Measurements from ENCODE around the gene ATN1. TPM values are rescaled to one million over a fixed set of nuclear protein-coding genes. Genes with fewer than 3 reads are reported as not detected.
A peak's percentile ranks its signal among the peaks of the same experiment; 100 is the strongest.

The ATN1 gene
- polyA plus RNA-seq, 3 donors, result 0.40 to 10.6 TPM; not detected in 1

- peak overlapping the region; percentile 27 to 80 (median 50) for H3K4me3 ChIP-seq (replicated peaks in 1 of 3; ENCODE audit: low read depth in 2 of 3, low read length in 3 of 3)
- DNase-seq, result no peak
- TF ChIP-seq, protein P1, sequence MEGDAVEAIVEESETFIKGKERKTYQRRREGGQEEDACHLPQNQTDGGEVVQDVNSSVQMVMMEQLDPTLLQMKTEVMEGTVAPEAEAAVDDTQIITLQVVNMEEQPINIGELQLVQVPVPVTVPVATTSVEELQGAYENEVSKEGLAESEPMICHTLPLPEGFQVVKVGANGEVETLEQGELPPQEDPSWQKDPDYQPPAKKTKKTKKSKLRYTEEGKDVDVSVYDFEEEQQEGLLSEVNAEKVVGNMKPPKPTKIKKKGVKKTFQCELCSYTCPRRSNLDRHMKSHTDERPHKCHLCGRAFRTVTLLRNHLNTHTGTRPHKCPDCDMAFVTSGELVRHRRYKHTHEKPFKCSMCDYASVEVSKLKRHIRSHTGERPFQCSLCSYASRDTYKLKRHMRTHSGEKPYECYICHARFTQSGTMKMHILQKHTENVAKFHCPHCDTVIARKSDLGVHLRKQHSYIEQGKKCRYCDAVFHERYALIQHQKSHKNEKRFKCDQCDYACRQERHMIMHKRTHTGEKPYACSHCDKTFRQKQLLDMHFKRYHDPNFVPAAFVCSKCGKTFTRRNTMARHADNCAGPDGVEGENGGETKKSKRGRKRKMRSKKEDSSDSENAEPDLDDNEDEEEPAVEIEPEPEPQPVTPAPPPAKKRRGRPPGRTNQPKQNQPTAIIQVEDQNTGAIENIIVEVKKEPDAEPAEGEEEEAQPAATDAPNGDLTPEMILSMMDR (IDR thresholded peaks at IDR 0.05), result no peak
- Mint-ChIP-seq H3K27me3 (ENCODE audit: low read depth in 3 of 3) (peaks cover 34 to 57% (median 48%) of the 10 kb centered on the region in 3 donors), H3K27ac (peak overlapping the region in 5 of 7 donors; percentile 59 to 80 (median 68)), H3K36me3 (peaks cover 5 to 13% of the 10 kb centered on the region in 2 donors), H3K9me3 (peaks cover 0 to 5% (median 2%) of the 10 kb centered on the region in 7 donors), H3K4me1 (peaks cover 40% of the 10 kb centered on the region), H3K4me3 (peak overlapping the region; percentile 89 to 93)
- H2AFZ ChIP-seq (ENCODE audit: insufficient read depth, low read depth, low read length, poor library complexity, severe bottlenecking), result peak overlapping the region; percentile 87
- H3K36me3 ChIP-seq (replicated peaks in 1 of 2; ENCODE audit: control insufficient read depth in 1 of 2, insufficient read depth in 2 of 2, low read length in 2 of 2), result no peaks in the 10 kb centered on the region
- H3K27ac ChIP-seq (ENCODE audit: low read depth in 1 of 2, low read length in 2 of 2), result no peak overlapping the region
- H3K9me3 ChIP-seq (replicated peaks in 1 of 2; ENCODE audit: control insufficient read depth in 1 of 2, insufficient read depth in 1 of 2, low read length in 2 of 2), result no peaks in the 10 kb centered on the region
- peak overlapping the region; percentile 65 for H3K9ac ChIP-seq (ENCODE audit: insufficient read depth, low read length, poor library complexity, severe bottlenecking)
- peaks cover 3 to 37% of the 10 kb centered on the region in 2 donors for H3K27me3 ChIP-seq (ENCODE audit: control insufficient read depth in 2 of 2, insufficient read depth in 2 of 2, low read length in 2 of 2)
- intact Hi-C loops (cut with micrococcal nuclease), result no loop called here
- no peaks in the 10 kb centered on the region for H4K20me1 ChIP-seq (ENCODE audit: insufficient read depth, low read length)
- peaks cover 17% of the 10 kb centered on the region for H3K79me2 ChIP-seq (ENCODE audit: insufficient read depth, low read length)
- H3K4me2 ChIP-seq (replicated peaks; ENCODE audit: extremely low read depth, low read length, poor library complexity, severe bottlenecking), result peak overlapping the region; percentile 88
- peaks cover 40 to 47% of the 10 kb centered on the region in 2 donors for H3K4me1 ChIP-seq (ENCODE audit: control insufficient read depth in 1 of 2, insufficient read depth in 2 of 2, low read length in 2 of 2)
- WGBS (ENCODE audit: insufficient coverage), result under 1% methylated on average over 25 of the region's 79 CpGs
These were observed 403 bp downstream of the ATN1 start for GRCh38 chr12:6928022-6928702.

DNA sequence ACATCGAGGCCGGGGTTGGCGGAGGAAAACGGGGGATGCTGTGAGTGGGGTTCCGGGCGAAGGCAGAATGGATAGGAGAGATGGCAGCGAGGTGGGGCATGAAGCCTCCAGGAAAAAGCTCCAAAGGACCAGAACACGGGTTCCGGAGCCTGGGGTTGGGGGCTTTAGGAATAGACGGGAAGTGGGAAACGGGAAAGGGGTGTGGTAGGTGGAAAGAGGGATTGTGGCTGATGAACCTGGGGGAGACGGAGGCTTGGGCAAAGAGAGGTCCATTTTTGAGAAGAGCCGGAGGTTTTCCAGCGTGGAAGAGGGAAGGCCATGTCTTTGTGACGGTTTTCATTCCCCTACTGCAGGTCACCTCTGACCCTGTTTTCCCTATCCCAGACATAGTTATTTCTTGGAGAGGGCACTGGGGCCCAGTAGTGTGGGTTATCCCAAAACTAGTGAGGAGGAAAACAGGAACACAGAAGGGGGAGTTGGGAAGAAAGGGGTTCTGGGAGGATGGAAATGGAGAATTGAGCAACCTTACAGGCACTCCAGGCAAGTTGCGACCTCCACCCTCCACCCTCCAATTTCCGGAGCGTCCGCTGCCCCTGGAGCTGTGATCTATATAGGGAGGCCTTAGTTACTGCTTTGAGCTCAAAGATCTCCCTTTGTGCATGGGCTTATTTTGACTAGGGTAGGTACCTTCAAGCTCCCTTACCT lies 1.1 kb downstream of the ATN1 start:
- no peaks in the 10 kb centered on the region for H4K20me1 ChIP-seq (ENCODE audit: insufficient read depth, low read length)
- 0% methylated on average over 11 of the region's 19 CpGs for WGBS (ENCODE audit: insufficient coverage)
- intact Hi-C loops (cut with micrococcal nuclease), result no loop called here
- peaks cover 33 to 40% of the 10 kb centered on the region in 2 donors for H3K4me1 ChIP-seq (ENCODE audit: control insufficient read depth in 1 of 2, insufficient read depth in 2 of 2, low read length in 2 of 2)
- TF ChIP-seq, protein P1 (IDR thresholded peaks at IDR 0.05), result no peak
- H3K79me2 ChIP-seq (ENCODE audit: insufficient read depth, low read length), result peaks cover 17% of the 10 kb centered on the region
- H3K9ac ChIP-seq (ENCODE audit: insufficient read depth, low read length, poor library complexity, severe bottlenecking), result peak overlapping the region; percentile 65
- peak overlapping the region; percentile 27 to 80 (median 50) for H3K4me3 ChIP-seq (replicated peaks in 1 of 3; ENCODE audit: low read depth in 2 of 3, low read length in 3 of 3)
- peaks cover 41% of the 10 kb centered on the region for H3K4me1 Mint-ChIP-seq
- peaks cover 7 to 15% of the 10 kb centered on the region in 2 donors for H3K36me3 Mint-ChIP-seq
- no peaks in the 10 kb centered on the region for H3K36me3 ChIP-seq (replicated peaks in 1 of 2; ENCODE audit: control insufficient read depth in 1 of 2, insufficient read depth in 2 of 2, low read length in 2 of 2)
- peaks cover 3 to 37% of the 10 kb centered on the region in 2 donors for H3K27me3 ChIP-seq (ENCODE audit: control insufficient read depth in 2 of 2, insufficient read depth in 2 of 2, low read length in 2 of 2)
- H3K27me3 Mint-ChIP-seq (ENCODE audit: low read depth in 3 of 3), result peaks cover 32 to 57% (median 47%) of the 10 kb centered on the region in 3 donors
- H3K27ac ChIP-seq (ENCODE audit: low read depth in 1 of 2, low read length in 2 of 2), result no peak overlapping the region
- H3K4me2 ChIP-seq (replicated peaks; ENCODE audit: extremely low read depth, low read length, poor library complexity, severe bottlenecking), result peak overlapping the region; percentile 88
- H3K9me3 ChIP-seq (replicated peaks in 1 of 2; ENCODE audit: control insufficient read depth in 1 of 2, insufficient read depth in 1 of 2, low read length in 2 of 2), result no peaks in the 10 kb centered on the region
- peak overlapping the region in 6 of 7 donors; percentile 41 to 80 (median 67) for H3K27ac Mint-ChIP-seq
- peak overlapping the region; percentile 87 for H2AFZ ChIP-seq (ENCODE audit: insufficient read depth, low read depth, low read length, poor library complexity, severe bottlenecking)
- DNase-seq, result no peak
- H3K9me3 Mint-ChIP-seq, result peaks cover 0 to 5% (median 2%) of the 10 kb centered on the region in 7 donors
- H3K4me3 Mint-ChIP-seq, result peak overlapping the region; percentile 89 to 93
